NB4 (cell line): Measurements from ENCODE around the gene SIDT1.

Source experiments
- POLR2A ChIP-seq: IDR thresholded peaks from 2 replicates; pipeline ENCODE4 v1.6.1; 2011; ENCODE audit warnings: mild to moderate bottlenecking; ENCODE audit not compliant: insufficient read length; ENCODE audit errors: extremely low read depth
- TF ChIP-seq, protein P1 (sequence below): IDR thresholded peaks from one replicate; pipeline ENCODE4 v1.5.1; 2012; ENCODE audit warnings: low read depth, low read length
- TF ChIP-seq, protein P2 (sequence below): IDR thresholded peaks from 2 replicates; pipeline ENCODE4 v1.6.1; 2011; ENCODE audit warnings: low read depth, low read length

DNA sequence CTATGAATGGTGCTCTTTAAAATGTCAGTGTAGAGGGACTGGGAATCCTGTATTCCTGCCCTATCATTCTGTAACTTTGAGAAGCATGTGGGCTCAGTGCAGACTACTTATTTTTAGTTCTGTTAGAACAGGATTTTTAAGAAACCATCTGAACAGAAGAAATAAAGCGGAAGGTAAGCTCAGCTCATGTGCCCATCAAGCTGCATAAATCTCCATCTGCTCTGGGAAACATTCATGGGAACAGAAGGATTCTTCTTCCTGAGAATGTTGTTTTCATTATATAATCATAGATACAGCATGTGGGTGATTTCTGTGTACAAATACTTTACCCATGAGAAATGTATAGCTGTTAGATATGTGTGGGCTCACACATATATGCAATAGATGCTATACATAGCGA is 69.9 kb downstream of the SIDT1 start:
- TF ChIP-seq, protein P1, sequence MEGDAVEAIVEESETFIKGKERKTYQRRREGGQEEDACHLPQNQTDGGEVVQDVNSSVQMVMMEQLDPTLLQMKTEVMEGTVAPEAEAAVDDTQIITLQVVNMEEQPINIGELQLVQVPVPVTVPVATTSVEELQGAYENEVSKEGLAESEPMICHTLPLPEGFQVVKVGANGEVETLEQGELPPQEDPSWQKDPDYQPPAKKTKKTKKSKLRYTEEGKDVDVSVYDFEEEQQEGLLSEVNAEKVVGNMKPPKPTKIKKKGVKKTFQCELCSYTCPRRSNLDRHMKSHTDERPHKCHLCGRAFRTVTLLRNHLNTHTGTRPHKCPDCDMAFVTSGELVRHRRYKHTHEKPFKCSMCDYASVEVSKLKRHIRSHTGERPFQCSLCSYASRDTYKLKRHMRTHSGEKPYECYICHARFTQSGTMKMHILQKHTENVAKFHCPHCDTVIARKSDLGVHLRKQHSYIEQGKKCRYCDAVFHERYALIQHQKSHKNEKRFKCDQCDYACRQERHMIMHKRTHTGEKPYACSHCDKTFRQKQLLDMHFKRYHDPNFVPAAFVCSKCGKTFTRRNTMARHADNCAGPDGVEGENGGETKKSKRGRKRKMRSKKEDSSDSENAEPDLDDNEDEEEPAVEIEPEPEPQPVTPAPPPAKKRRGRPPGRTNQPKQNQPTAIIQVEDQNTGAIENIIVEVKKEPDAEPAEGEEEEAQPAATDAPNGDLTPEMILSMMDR, result no peak
- no peak for TF ChIP-seq POLR2A
- TF ChIP-seq, protein P2, sequence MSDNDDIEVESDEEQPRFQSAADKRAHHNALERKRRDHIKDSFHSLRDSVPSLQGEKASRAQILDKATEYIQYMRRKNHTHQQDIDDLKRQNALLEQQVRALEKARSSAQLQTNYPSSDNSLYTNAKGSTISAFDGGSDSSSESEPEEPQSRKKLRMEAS, result no peak
